ENCODE results near the gene TFR2. TPM values are rescaled to one million over a fixed set of nuclear protein-coding genes. Genes with fewer than 3 reads are reported as not detected.

TFR2 gene
- total and polyA plus RNA-seq, 2 of the 13 experiments (the other 11 are each of a cell fraction or from before 2014, with no cell fraction given), result 36.9 to 64.2 TPM

GRCh38 chr7:100586266-100587025 is 54.9 kb downstream of the TFR2 start, which contains the start of gene FBXO24 (continued):
- TF ChIP-seq ZNF598 (CRISPR knock-in tag; IDR thresholded peaks at IDR 0.05; ENCODE audit: borderline replicate concordance) (0 out of 2 replicates have a peak, but pooled peaks have one; percentile 18), RFXANK (CRISPR knock-in tag; IDR thresholded peaks at IDR 0.05) (peak; percentile 87; the same call in 1 of the 2 replicates), ZSCAN9 (CRISPR knock-in tag; IDR thresholded peaks at IDR 0.05; ENCODE audit: borderline replicate concordance) (no peak), HCFC1 (IDR thresholded peaks at IDR 0.05; ENCODE audit: low read depth, low read length) (0 out of 2 replicates have a peak, but pooled peaks have one; percentile 13), ZNF839 (CRISPR knock-in tag; IDR thresholded peaks at IDR 0.05; ENCODE audit: borderline replicate concordance) (no peak), ZNF331 (CRISPR knock-in tag; IDR thresholded peaks at IDR 0.05) (0 out of 2 replicates have a peak, but pooled peaks have one; percentile 9), ZNF280B (CRISPR knock-in tag; IDR thresholded peaks at IDR 0.05; ENCODE audit: borderline replicate concordance) (peak; percentile 23; the same call in 1 of the 2 replicates), TIGD3 (CRISPR knock-in tag; IDR thresholded peaks at IDR 0.05; ENCODE audit: borderline replicate concordance) (no peak), ZNF703 (CRISPR knock-in tag; IDR thresholded peaks at IDR 0.05; ENCODE audit: borderline replicate concordance) (no peak), PREB (CRISPR knock-in tag; IDR thresholded peaks at IDR 0.05) (no peak), CEBPB (IDR thresholded peaks at IDR 0.05; ENCODE audit: borderline replicate concordance, low read depth, low read length) (no peak), JUN (CRISPR knock-in tag; IDR thresholded peaks at IDR 0.05) (no peak), ZNF354B (CRISPR knock-in tag; IDR thresholded peaks at IDR 0.05) (no peak), ZNF281 (CRISPR knock-in tag; IDR thresholded peaks at IDR 0.05; ENCODE audit: borderline replicate concordance) (no peak), ZNF724P (CRISPR knock-in tag; IDR thresholded peaks at IDR 0.05; ENCODE audit: borderline replicate concordance) (0 out of 2 replicates have a peak, but pooled peaks have one; percentile 3), ESRRA (CRISPR knock-in tag; IDR thresholded peaks at IDR 0.05; ENCODE audit: low read depth) (no peak), FOXK2 (IDR thresholded peaks at IDR 0.05) (no peak)
- TF ChIP-seq, protein P1, sequence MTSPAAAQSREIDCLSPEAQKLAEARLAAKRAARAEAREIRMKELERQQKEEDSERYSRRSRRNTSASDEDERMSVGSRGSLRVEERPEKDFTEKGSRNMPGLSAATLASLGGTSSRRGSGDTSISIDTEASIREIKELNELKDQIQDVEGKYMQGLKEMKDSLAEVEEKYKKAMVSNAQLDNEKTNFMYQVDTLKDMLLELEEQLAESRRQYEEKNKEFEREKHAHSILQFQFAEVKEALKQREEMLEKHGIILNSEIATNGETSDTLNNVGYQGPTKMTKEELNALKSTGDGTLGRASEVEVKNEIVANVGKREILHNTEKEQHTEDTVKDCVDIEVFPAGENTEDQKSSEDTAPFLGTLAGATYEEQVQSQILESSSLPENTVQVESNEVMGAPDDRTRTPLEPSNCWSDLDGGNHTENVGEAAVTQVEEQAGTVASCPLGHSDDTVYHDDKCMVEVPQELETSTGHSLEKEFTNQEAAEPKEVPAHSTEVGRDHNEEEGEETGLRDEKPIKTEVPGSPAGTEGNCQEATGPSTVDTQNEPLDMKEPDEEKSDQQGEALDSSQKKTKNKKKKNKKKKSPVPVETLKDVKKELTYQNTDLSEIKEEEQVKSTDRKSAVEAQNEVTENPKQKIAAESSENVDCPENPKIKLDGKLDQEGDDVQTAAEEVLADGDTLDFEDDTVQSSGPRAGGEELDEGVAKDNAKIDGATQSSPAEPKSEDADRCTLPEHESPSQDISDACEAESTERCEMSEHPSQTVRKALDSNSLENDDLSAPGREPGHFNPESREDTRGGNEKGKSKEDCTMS (CRISPR knock-in tag; conservative IDR thresholded peaks at IDR 0.05), result no peak
